Neural progenitor cell (in vitro differentiated cells): ENCODE results near the gene CEACAM16.

Experiments
- CTCF ChIP-seq: fragments of 200-600 bp; sonication (generic); IDR thresholded peaks from 2 replicates; pipeline ENCODE4 v1.5.1; 2017; ENCODE audit warnings: antibody characterized with exemption, mild to moderate bottlenecking
- EZH2 ChIP-seq: fragments of 200-600 bp; sonication (generic); IDR thresholded peaks from 2 replicates; pipeline ENCODE4 v1.6.1; 2017; ENCODE audit warnings: antibody characterized with exemption, mild to moderate bottlenecking, moderate library complexity
- EZH2phosphoT487 ChIP-seq: fragments of 200-600 bp; sonication (generic); IDR thresholded peaks from 2 replicates; pipeline ENCODE4 v1.6.1; 2017; ENCODE audit warnings: antibody characterized with exemption

GRCh38 chr19:44758596-44758995 is 59.6 kb downstream of the CEACAM16 start:
- no peak for TF ChIP-seq EZH2
- no peak for TF ChIP-seq CTCF
- TF ChIP-seq EZH2phosphoT487 = no peak
